Epithelial cell of proximal tubule (primary cell): ENCODE data around the gene ING1. TPM values are rescaled to one million over a fixed set of nuclear protein-coding genes. Genes with fewer than 3 reads are reported as not detected.

ENCODE experiments used
- DNase-seq: peaks from one replicate; pipeline ENCODE4 v3.0.0-alpha.2; 2011; ENCODE audit warnings: low read depth
- H3K4me3 ChIP-seq: 2 replicates; pipeline ENCODE4 v1.5.1; 2011; ENCODE audit warnings: low read depth, mild to moderate bottlenecking, low read length
- total RNA-seq: library from RNA; depleted of rRNA; stranded (reverse); fragments of >200 nt; gene quantifications from 2 replicates; pipeline ENCODE4 v1.2.3, GENCODE V29; 2015
- TF ChIP-seq, protein P1 (sequence below): conservative IDR thresholded peaks from 2 replicates; pipeline ENCODE4 v1.5.1; 2012; ENCODE audit warnings: low read depth, mild to moderate bottlenecking, low read length

ING1 gene
- total RNA-seq, 1 donor from 2014 or later: 14.1 TPM

- TF ChIP-seq, protein P1, sequence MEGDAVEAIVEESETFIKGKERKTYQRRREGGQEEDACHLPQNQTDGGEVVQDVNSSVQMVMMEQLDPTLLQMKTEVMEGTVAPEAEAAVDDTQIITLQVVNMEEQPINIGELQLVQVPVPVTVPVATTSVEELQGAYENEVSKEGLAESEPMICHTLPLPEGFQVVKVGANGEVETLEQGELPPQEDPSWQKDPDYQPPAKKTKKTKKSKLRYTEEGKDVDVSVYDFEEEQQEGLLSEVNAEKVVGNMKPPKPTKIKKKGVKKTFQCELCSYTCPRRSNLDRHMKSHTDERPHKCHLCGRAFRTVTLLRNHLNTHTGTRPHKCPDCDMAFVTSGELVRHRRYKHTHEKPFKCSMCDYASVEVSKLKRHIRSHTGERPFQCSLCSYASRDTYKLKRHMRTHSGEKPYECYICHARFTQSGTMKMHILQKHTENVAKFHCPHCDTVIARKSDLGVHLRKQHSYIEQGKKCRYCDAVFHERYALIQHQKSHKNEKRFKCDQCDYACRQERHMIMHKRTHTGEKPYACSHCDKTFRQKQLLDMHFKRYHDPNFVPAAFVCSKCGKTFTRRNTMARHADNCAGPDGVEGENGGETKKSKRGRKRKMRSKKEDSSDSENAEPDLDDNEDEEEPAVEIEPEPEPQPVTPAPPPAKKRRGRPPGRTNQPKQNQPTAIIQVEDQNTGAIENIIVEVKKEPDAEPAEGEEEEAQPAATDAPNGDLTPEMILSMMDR: no peak
- no peak overlapping the region for H3K4me3 ChIP-seq
- no peak for DNase-seq
Measured at GRCh38 chr13:110737555-110737954, 24.1 kb downstream of the ING1 start.

GRCh38 chr13:110743687-110744086 lies 30.2 kb downstream of the ING1 start:
- TF ChIP-seq, protein P1: no peak
- DNase-seq: no peak
- H3K4me3 ChIP-seq: no peak overlapping the region

DNA sequence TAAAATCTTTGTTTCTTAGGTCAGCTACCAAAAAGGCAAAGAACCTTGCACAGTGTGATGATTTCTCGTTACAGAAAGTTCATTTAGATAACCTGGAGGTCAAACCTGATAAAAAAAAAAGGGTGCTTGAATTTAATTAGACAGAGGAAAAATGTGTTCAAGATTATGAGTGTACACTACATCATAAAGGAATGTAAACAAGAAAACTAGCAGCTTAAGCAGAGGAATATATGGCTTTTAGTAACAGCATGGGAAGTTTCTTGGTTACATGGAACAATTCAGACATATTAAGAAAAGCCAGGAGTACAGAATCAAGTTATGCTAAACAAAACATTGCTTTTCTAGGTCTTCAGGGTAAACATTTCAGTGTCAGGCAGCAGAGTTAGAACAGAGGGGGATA lies 32.9 kb downstream of the ING1 start:
- no peak for DNase-seq
- TF ChIP-seq, protein P1: no peak
- H3K4me3 ChIP-seq: no peak overlapping the region

- H3K4me3 ChIP-seq: no peak overlapping the region
- TF ChIP-seq, protein P1: no peak
- no peak for DNase-seq
Measured at GRCh38 chr13:110748271-110748670, 34.8 kb downstream of the ING1 start.

DNA sequence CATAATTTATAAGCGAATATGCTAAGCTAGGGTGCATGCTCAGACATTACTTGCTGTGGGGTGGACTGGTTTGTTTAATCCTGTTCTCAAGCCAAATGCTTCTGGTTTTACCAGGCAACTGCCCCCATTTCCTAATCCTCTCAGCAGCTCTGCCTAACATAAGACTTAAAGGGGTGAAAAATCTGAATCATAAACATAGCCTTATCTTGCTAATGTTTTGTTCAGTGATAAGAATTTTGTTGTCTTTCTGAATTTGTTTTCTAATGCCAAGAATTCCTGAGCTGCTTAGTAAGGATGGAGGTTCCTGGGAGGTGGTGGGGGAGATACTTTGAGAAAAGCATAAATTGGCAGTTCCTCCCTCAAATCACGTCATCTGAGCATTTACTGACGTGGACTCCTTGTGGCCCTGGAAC lies 42.7 kb downstream of the ING1 start:
- no peak overlapping the region for H3K4me3 ChIP-seq
- TF ChIP-seq, protein P1: no peak
- no peak for DNase-seq

- DNase-seq: no peak
- H3K4me3 ChIP-seq: no peak overlapping the region
- TF ChIP-seq, protein P1: no peak
Measured at GRCh38 chr13:110757296-110757695, 43.8 kb downstream of the ING1 start.

DNA sequence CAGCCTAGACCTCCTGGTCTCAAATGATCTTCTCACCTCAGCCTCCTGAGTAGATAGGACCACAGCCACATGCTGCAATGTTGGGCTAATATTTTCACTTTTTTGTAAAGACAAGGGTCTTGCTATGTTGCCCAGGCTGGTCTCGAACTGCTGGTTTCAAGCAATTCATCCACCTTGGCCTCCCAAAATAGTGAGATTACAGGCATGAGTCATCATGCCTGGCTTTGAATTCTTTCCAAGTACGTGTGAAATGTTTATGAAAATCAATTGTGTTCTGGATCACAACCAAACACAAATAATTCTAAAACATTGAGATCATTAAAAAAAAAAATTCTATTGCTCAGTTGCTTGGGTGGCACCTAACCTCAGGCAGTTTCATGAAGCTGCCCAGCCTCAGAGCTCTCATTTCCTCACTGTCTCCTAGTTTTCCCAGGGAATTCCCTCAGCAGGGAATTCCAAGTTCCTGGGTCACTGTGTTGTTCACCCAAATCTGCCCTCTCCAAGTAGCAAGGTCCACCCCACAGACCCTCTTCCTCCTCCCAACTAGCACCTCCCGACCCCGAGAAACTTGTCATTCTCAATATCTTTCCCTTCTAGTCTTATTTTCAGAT lies 44.8 kb downstream of the ING1 start:
- H3K4me3 ChIP-seq: no peak overlapping the region
- TF ChIP-seq, protein P1: no peak
- no peak for DNase-seq
